T-helper 17 cell (primary cell): ENCODE results near the gene TMEM63A. TPM values are rescaled to one million over a fixed set of nuclear protein-coding genes. Genes with fewer than 3 reads are reported as not detected.
"Not testable (repeated sequence)": the region's sequence is repeated elsewhere in the genome, so short reads cannot be mapped to it uniquely, and the experiment has no call there.

Source experiments
- ATAC-seq: fragments of 150-1000 bp; cut with Tn5 transposase; 2 replicates; pipeline ENCODE4 v1.10.0; 2021; ENCODE audit warnings: mild to moderate bottlenecking, moderate library complexity
- DNase-seq, 3 donors: peaks; one replicate each; pipeline versions ENCODE4 v3.0.0 to v3.0.0-alpha.2; 2020 to 2021
- H3K9me3 ChIP-seq: one replicate; pipeline ENCODE4 v1.7.0; 2013; ENCODE audit warnings: low read length, mild to moderate bottlenecking; ENCODE audit not compliant: control insufficient read depth, poor library complexity, severe bottlenecking
- H3K27ac Mint-ChIP-seq: one replicate; pipeline ENCODE4 v1.8.0; 2022; ENCODE audit warnings: mild to moderate bottlenecking, moderate library complexity, mixed read lengths
- H3K27me3 Mint-ChIP-seq: one replicate; pipeline ENCODE4 v1.8.0; 2022; ENCODE audit warnings: mixed read lengths
- H3K36me3 Mint-ChIP-seq: one replicate; pipeline ENCODE4 v1.8.0; 2022; ENCODE audit warnings: low read depth, mixed read lengths
- H3K4me1 Mint-ChIP-seq: one replicate; pipeline ENCODE4 v1.8.0; 2022; ENCODE audit warnings: mild to moderate bottlenecking, mixed read lengths
- H3K4me3 Mint-ChIP-seq: one replicate; pipeline ENCODE4 v1.8.0; 2022; ENCODE audit warnings: mild to moderate bottlenecking, moderate library complexity, mixed read lengths
- total RNA-seq, 4 donors: library from RNA in 2 of 4; stranded (reverse) in 2 of 4; gene quantifications; one replicate each; pipeline ENCODE4 v1.2.3 and lab custom pipeline; 2022 to 2026

TMEM63A gene
- total RNA-seq, 2 donors from 2014 or later, result 269 to 280 TPM

GRCh38 chr1:225818229-225818628 is 64.0 kb downstream of the TMEM63A start:
- H3K27me3 Mint-ChIP-seq, result no peaks in the 10 kb centered on the region
- no peak for ATAC-seq
- H3K36me3 Mint-ChIP-seq, result no peaks in the 10 kb centered on the region
- DNase-seq, result no peak
- H3K4me3 Mint-ChIP-seq, result no peak overlapping the region
- H3K4me1 Mint-ChIP-seq, result no peaks in the 10 kb centered on the region
- H3K9me3 ChIP-seq, result no peaks in the 10 kb centered on the region
- peak overlapping the region; percentile 14 for H3K27ac Mint-ChIP-seq

- ATAC-seq, result no peak
- peak overlapping the region; percentile 14 for H3K27ac Mint-ChIP-seq
Measured at GRCh38 chr1:225817611-225818061, 64.5 kb downstream of the TMEM63A start.

GRCh38 chr1:225816643-225817538 is 65.3 kb downstream of the TMEM63A start:
- DNase-seq (no peak), ATAC-seq (no peak)
- H3K4me3 Mint-ChIP-seq, result no peak overlapping the region
- no peaks in the 10 kb centered on the region for H3K9me3 ChIP-seq
- H3K36me3 Mint-ChIP-seq, result no peaks in the 10 kb centered on the region
- H3K27me3 Mint-ChIP-seq, result no peaks in the 10 kb centered on the region
- H3K27ac Mint-ChIP-seq, result no peak overlapping the region
- H3K4me1 Mint-ChIP-seq, result peaks cover 2% of the 10 kb centered on the region

More at GRCh38 chr1:225817611-225818061, 64.5 kb downstream of the TMEM63A start:
- Mint-ChIP-seq H3K27me3 (no peaks in the 10 kb centered on the region), H3K4me3 (no peak overlapping the region), H3K36me3 (no peaks in the 10 kb centered on the region), H3K4me1 (peaks cover 2% of the 10 kb centered on the region)
- DNase-seq, result no peak
- no peaks in the 10 kb centered on the region for H3K9me3 ChIP-seq

GRCh38 chr1:225815526-225816178 is 66.5 kb downstream of the TMEM63A start:
- Mint-ChIP-seq H3K4me3 (no peak overlapping the region), H3K4me1 (peaks cover 5% of the 10 kb centered on the region), H3K27ac (no peak overlapping the region), H3K27me3 (no peaks in the 10 kb centered on the region), H3K36me3 (no peaks in the 10 kb centered on the region)
- ATAC-seq, result no peak
- DNase-seq, result no peak
- no peaks in the 10 kb centered on the region for H3K9me3 ChIP-seq

GRCh38 chr1:225815090-225815489 is 67.1 kb downstream of the TMEM63A start:
- ATAC-seq, H3K27me3 Mint-ChIP-seq: not testable (repeated sequence)

GRCh38 chr1:225814381-225814780 is 67.8 kb downstream of the TMEM63A start:
- no peak for DNase-seq
- Mint-ChIP-seq H3K4me1 (peaks cover 10% of the 10 kb centered on the region), H3K4me3 (no peak overlapping the region), H3K27me3 (no peaks in the 10 kb centered on the region), H3K36me3 (no peaks in the 10 kb centered on the region), H3K27ac (no peak overlapping the region)
- H3K9me3 ChIP-seq, result no peaks in the 10 kb centered on the region
- no peak for ATAC-seq

More at GRCh38 chr1:225815090-225815489, 67.1 kb downstream of the TMEM63A start:
- not testable (repeated sequence) for H3K4me1 Mint-ChIP-seq, H3K9me3 ChIP-seq, H3K4me3 Mint-ChIP-seq, H3K36me3 Mint-ChIP-seq, DNase-seq, H3K27ac Mint-ChIP-seq

GRCh38 chr1:225813214-225813964 is 68.8 kb downstream of the TMEM63A start:
- no peak for DNase-seq
- ATAC-seq, result no peak
- Mint-ChIP-seq H3K27me3 (no peaks in the 10 kb centered on the region), H3K36me3 (no peaks in the 10 kb centered on the region), H3K4me3 (no peak overlapping the region), H3K4me1 (peaks cover 10% of the 10 kb centered on the region), H3K27ac (no peak overlapping the region)
- H3K9me3 ChIP-seq, result no peaks in the 10 kb centered on the region

- no peaks in the 10 kb centered on the region for H3K36me3 Mint-ChIP-seq
- peaks cover 10% of the 10 kb centered on the region for H3K4me1 Mint-ChIP-seq
- H3K4me3 Mint-ChIP-seq, result no peak overlapping the region
- H3K27ac Mint-ChIP-seq, result no peak overlapping the region
- DNase-seq (no peak), ATAC-seq (no peak)
- peaks cover 4% of the 10 kb centered on the region for H3K27me3 Mint-ChIP-seq
- no peaks in the 10 kb centered on the region for H3K9me3 ChIP-seq
Measured at GRCh38 chr1:225812488-225813213, 69.5 kb downstream of the TMEM63A start.

GRCh38 chr1:225811622-225812487 is 70.3 kb downstream of the TMEM63A start:
- Mint-ChIP-seq H3K36me3 (no peaks in the 10 kb centered on the region), H3K27ac (no peak overlapping the region), H3K27me3 (peaks cover 4% of the 10 kb centered on the region), H3K4me1 (peaks cover 10% of the 10 kb centered on the region), H3K4me3 (no peak overlapping the region)
- ATAC-seq (no peak), DNase-seq (no peak)
- H3K9me3 ChIP-seq, result no peaks in the 10 kb centered on the region

GRCh38 chr1:225810579-225811538 is 71.3 kb downstream of the TMEM63A start:
- not testable (repeated sequence) for H3K27me3 Mint-ChIP-seq, H3K9me3 ChIP-seq, H3K36me3 Mint-ChIP-seq, DNase-seq, ATAC-seq, H3K27ac Mint-ChIP-seq, H3K4me1 Mint-ChIP-seq
- H3K4me3 Mint-ChIP-seq, result peak overlapping the region; percentile 89

- H3K4me1 Mint-ChIP-seq, result peaks cover 10% of the 10 kb centered on the region
- DNase-seq (peak; percentile 26 to 46 (median 36)), ATAC-seq (peak; percentile 92)
- H3K27me3 Mint-ChIP-seq, result peaks cover 4% of the 10 kb centered on the region
- peak within 1 kb of the TSS; percentile 43 for H3K27ac Mint-ChIP-seq
- no peaks in the 10 kb centered on the region for H3K9me3 ChIP-seq
- H3K36me3 Mint-ChIP-seq, result no peaks in the 10 kb centered on the region
- peak within 1 kb of the TSS; percentile 89 for H3K4me3 Mint-ChIP-seq
Measured at GRCh38 chr1:225809842-225810578, 72.2 kb downstream of the TMEM63A start, which contains the start of gene EPHX1. Gene EPHX1, plus strand, starts transcription at chr1:225810124. Its CDS starts 18,606 bp downstream, at chr1:225828730.
